ENCODE results near the gene SFRP5.

GRCh38 chr10:97717627-97718026 is 54.2 kb downstream of the SFRP5 start:
- TF ChIP-seq ZFP3 (CRISPR knock-in tag; IDR thresholded peaks at IDR 0.05): no peak
- no peak for TF ChIP-seq ZNF565 (CRISPR knock-in tag; conservative IDR thresholded peaks at IDR 0.05; ENCODE audit: low read depth)
- TF ChIP-seq TOX (CRISPR knock-in tag; IDR thresholded peaks at IDR 0.05; ENCODE audit: borderline replicate concordance): no peak
